Left lung (tissue), 8 donors: ENCODE data around the gene SCAPER. TPM values are rescaled to one million over a fixed set of nuclear protein-coding genes. Genes with fewer than 3 reads are reported as not detected.

ENCODE experiments used
- microRNA-seq, 2 donors: library from miRNA; unstranded; fragments of <30 nt; microRNA quantifications; one replicate each; pipeline ENCODE4, GENCODE V29; 2019
- polyA plus RNA-seq, 6 donors: library from polyadenylated mRNA; unstranded; fragments of 120-200 nt; gene quantifications; one replicate each; pipeline ENCODE4 v1.2.1, GENCODE V29; 2013; ENCODE audit not compliant: insufficient read length in 6 of 6
- total RNA-seq, 2 donors: library from RNA; stranded (reverse); fragmentation: NEBNext Ultra II Directional; extraction: Animal tissue kit (Norgen Biotek cat#: 25700); gene quantifications; one replicate each; pipeline ENCODE4 v1.2.1, GENCODE V29; 2021
- donor health status: DM: no; HTN: yes; CAD: no.
- donor health status: DM: no; HTN: no; CAD: no.

Gene SCAPER
- total and polyA plus RNA-seq, 8 donors, result 18.3 to 30.0 (median 26.6) TPM

Small RNA genes lying within 50 kb of the gene (microRNA-seq; reads per million reads assigned to microRNA genes)
- gene MIR3713, result 0 reads per million in 2 donors

Other genes starting within 250 kb of the SCAPER start
- 10 to 100 TPM; 42.3 to 73.8 TPM for gene RCN2, start 26.4 kb upstream of the SCAPER start, total RNA-seq
- gene RCN2, start 26.4 kb upstream of the SCAPER start, polyA plus RNA-seq, result 100 to 1,000 TPM; 179 to 215 (median 187) TPM
- gene PSTPIP1, start 89.8 kb upstream of the SCAPER start, total RNA-seq, result 10 to 100 TPM in 1 of 2 donors, 1 to 10 TPM in 1; 9.1 to 52.9 TPM
- 1 to 10 TPM; 1.8 to 3.5 (median 3.1) TPM for gene PSTPIP1, start 89.8 kb upstream of the SCAPER start, polyA plus RNA-seq
- 100 to 1,000 TPM; 385 to 645 TPM for gene TSPAN3, start 165.8 kb upstream of the SCAPER start, total RNA-seq
- gene TSPAN3, start 165.8 kb upstream of the SCAPER start, polyA plus RNA-seq, result 100 to 1,000 TPM; 319 to 380 (median 340) TPM